ENCODE results near the gene ZNF700.
"Not testable (repeated sequence)": the region's sequence is repeated elsewhere in the genome, so short reads cannot be mapped to it uniquely, and the experiment has no call there.

The ZNF700 gene

GRCh38 chr19:11924886-11925650 lies at the start of gene ZNF700:
ZNF700 (plus strand) TSS chr19:11925107; CDS start chr19:11925211, 104 bp downstream.
- H3K27ac ChIP-seq, result peak within 1 kb of the TSS; percentile 96
- no peak for TF ChIP-seq CTCF (conservative IDR thresholded peaks at IDR 0.05)
- TF ChIP-seq ZFX (IDR thresholded peaks at IDR 0.05), result peak; percentile 46; the same call in 1 of the 2 replicates

GRCh38 chr19:11879687-11880266 lies 45.1 kb upstream of the ZNF700 start:
- H3K27ac ChIP-seq, result not testable (repeated sequence)
- TF ChIP-seq CTCF (conservative IDR thresholded peaks at IDR 0.05), result peak; percentile 58

DNA sequence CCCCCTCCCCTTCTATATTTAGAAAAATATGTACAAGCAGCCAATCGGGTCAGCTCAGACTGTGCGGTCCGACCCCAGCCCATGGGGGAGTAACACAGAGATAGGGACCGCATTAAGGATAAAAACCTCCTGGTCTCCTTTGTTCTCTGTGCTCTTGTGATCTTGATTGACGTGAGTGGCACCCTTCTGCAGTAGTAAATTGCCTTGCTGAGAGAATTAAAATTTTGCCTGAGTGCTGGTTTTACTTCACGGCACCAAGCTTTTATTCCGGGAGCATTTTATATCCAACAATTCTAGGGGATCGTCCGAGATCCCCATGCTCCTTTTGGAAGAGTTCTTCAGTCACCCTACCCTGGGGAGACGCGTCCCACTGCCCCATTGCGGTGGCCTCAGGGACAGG lies 44.3 kb upstream of the ZNF700 start:
- H3K27ac ChIP-seq, result no peak overlapping the region

DNA sequence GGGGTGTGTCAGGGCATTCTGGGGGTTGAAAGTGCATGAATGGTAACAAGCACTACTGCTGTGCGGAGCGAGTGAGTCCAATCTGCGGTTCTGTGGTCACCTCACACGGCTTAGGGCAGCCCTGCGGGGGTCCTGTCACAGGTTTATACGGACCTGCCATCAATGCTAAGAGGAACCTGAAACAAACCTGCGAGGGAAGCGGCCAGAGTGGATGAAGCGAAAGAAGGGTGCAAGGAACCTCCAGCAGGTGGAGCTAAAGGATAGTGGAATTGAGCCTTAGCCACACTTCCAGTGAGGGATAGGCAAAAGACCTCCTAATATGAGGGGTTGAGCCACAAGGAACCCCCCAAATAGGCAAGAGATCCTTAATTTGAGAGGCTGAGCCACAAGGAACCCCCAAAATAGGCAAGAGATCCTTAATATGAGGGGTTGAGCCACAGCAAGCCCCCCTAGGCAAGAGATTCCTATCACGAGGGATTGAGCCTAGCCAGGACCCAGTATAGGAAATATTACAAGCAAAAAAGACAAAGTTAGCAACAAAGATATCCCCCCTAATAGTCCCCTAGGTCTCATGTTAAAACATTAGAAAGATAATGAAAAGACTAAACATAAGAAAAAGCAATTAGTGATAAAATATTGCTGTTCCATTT lies 43.6 kb upstream of the ZNF700 start:
- TF ChIP-seq ZFX (IDR thresholded peaks at IDR 0.05) (no peak), CTCF (conservative IDR thresholded peaks at IDR 0.05) (peak; percentile 78)
- H3K27ac ChIP-seq, result no peak overlapping the region

More for the DNA sequence above, 44.3 kb upstream of the ZNF700 start:
- TF ChIP-seq ZFX (IDR thresholded peaks at IDR 0.05) (no peak), CTCF (conservative IDR thresholded peaks at IDR 0.05) (no peak)

DNA sequence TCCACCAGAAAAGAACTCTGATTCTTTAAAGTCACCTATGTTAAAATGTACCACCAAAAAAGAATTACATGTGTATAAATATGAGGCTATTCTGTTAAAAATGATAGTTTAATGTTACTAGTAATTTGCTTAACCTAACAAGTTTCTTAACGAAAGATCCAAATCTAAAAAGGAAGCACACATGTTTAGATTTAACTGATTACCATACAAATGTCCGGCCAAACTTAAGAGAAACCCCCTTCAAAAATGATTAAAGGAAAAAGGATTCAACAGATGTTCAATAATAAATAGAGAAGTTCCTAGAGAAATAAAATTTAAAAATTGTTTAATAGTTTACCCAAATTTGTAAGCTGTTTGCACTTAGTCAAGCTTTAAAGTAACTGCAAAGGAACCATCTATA lies 42.3 kb upstream of the ZNF700 start:
- TF ChIP-seq ZFX (IDR thresholded peaks at IDR 0.05), result no peak
- no peak overlapping the region for H3K27ac ChIP-seq

DNA sequence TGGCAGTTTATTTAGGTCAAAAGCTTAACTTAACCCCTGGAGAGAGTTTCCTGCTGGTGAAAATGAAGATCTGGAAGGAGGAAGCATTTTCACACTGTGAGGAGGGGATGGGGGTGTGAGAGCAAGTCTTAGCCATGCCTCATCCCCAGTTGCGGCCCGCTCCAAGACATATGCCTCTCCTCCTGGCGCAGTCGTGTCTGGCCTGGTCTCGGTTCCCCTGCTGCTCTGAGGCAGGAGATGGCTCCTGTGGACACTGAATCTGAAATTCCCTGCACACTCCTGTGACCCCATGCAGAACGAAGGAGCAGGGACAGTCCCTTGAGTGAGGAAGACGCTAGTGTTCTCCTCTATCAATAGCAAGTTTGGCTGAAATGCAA lies 37.7 kb upstream of the ZNF700 start:
- H3K27ac ChIP-seq, result no peak overlapping the region
- TF ChIP-seq CTCF (conservative IDR thresholded peaks at IDR 0.05) (no peak), ZFX (IDR thresholded peaks at IDR 0.05) (no peak)

- TF ChIP-seq CTCF (conservative IDR thresholded peaks at IDR 0.05) (no peak), ZFX (IDR thresholded peaks at IDR 0.05) (no peak)
- H3K27ac ChIP-seq, result no peak within 1 kb of the TSS
Observed at GRCh38 chr19:11887611-11888531, 37.0 kb upstream of the ZNF700 start, which contains the start of gene ZNF69. ZNF69 (plus strand) TSS chr19:11887782; CDS start chr19:11887924, 142 bp downstream.

GRCh38 chr19:11889901-11890300 lies 35.0 kb upstream of the ZNF700 start:
- H3K27ac ChIP-seq, result not testable (repeated sequence)
